UCSD-AML1 (cell line): ENCODE results near the gene FSTL4.

ENCODE experiments used
- DNase-seq: peaks from one replicate; lab custom pipeline; 2025; ENCODE audit not compliant: unreplicated experiment; lab: John Stamatoyannopoulos, UW

FSTL4 gene

GRCh38 chr5:133611357-133612248, 738 bp downstream of the FSTL4 start:
- DNase-seq, result no peak

GRCh38 chr5:133610489-133611356, 1.6 kb downstream of the FSTL4 start:
- no peak for DNase-seq

DNA sequence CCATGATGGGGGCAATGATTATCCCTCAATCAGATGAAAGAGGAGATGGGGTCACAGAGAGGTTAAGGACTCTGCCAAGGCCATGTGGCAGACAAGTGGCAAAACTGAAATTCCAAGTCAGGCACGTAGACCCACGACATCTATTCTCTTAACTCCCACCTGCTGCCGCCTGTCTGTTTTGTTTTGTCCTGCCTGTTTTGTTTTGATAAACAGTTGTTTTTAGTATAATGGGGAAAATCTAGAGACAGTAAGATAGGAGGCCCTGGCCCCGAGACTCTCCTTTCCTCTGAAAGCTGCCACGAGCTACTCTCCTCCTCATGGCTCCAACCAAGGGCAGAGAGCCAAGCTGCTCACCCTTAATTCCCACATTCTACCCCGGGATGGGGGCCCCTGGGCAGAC, 4.9 kb downstream of the FSTL4 start:
- DNase-seq, result no peak

GRCh38 chr5:133606835-133607234, 5.5 kb downstream of the FSTL4 start:
- no peak for DNase-seq

- no peak for DNase-seq
Observed at GRCh38 chr5:133605323-133605722, 7.0 kb downstream of the FSTL4 start.

DNA sequence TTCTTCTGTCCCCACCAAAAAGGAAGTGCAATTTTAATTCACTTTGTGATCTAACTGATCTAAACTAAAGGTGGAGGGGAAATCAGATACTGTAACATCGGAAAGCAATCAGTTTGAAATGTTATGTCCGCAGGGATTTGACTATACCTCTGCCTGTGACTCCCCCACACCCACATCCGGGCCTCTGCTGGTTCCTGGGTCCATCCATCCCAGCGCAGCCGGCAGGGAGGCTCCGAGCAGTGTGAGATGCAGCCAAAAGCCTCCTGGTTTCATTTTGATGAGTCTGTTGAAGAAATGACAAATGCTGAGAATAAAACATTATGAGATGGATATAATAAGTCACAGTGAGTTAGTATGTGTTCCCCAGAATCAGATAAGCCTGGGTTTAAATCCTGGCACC, 8.6 kb downstream of the FSTL4 start:
- DNase-seq, result no peak

- DNase-seq, result no peak
Observed at GRCh38 chr5:133602835-133603380, 9.4 kb downstream of the FSTL4 start.

DNA sequence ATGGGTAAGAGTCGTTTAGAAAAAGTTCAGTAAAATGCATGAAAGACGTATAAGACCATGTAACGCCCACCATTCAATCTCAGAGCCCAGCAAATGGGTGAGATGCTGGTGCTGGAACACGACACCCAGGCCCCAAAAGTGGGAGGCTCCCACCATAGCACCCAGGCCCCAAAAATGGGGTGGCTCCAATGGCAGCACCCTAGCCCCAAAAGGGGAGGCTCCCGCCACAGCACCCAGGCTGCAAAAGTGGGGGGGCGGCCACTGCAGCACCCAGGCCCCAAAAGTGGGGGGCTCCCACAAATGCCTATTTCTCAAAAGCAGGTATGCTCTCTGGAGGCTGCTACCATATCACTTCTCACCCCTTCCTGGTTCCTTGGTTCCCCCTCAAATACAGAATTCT, 12.7 kb downstream of the FSTL4 start:
- DNase-seq, result no peak

DNA sequence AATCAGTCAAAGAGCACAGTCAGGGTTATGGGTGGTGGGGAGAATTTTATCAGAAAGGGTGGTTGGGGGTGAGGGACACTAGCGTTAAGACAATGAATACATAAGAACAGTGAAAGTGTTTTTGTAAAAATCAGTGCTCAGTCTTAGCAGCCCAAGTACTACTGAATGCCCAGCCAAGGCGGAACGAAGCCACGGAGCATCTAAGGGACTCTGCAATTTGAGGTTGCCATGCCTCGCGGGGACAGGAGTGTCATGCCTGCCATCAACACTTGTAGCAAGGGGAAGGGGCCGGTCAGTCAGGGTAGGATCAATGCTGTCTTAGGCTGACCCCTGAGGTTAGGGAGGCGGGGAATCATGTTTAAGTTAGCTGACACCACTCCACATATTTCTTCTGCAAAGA, 13.3 kb downstream of the FSTL4 start:
- no peak for DNase-seq

DNA sequence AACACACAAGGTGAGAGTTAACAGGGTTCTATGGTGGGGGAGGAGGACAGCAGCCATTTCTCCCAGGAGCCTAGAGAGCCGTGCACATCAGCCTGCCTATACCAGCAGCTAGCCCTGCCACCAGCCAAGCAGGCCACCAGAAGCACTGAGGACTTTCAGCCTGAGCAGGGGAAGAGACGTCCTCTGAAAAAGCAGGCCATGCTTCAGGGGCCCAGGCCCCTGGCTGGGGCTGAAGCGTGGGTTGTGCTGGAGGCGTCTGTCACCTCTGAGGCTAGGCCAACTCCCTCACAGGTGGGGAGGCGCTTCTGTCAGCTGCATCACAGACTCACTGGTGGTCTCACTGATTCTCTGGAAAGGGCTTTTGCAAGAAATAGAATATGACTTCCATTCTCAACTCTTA, 16.3 kb downstream of the FSTL4 start:
- no peak for DNase-seq

GRCh38 chr5:133595465-133595864, 16.9 kb downstream of the FSTL4 start:
- no peak for DNase-seq

- no peak for DNase-seq
Observed at GRCh38 chr5:133589286-133589685, 23.1 kb downstream of the FSTL4 start.

DNA sequence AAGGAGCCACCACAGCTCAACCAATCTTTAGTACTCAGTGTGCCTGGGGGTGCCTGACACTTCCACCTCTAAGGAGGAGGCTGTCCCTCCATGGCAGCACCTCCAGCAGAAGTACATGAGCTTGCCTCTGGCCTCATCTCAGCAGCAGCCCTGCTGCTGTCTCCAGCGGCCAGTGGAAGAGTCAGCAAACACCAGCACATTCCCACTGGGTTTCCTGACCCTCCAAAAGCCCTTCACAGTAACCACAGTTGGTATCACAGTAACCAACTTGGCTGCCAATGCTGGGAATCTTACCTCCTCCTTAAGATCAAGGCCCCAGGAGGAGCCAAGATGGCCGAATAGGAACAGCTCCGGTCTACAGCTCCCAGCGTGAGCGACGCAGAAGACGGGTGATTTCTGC, 29.4 kb downstream of the FSTL4 start:
- DNase-seq, result no peak

DNA sequence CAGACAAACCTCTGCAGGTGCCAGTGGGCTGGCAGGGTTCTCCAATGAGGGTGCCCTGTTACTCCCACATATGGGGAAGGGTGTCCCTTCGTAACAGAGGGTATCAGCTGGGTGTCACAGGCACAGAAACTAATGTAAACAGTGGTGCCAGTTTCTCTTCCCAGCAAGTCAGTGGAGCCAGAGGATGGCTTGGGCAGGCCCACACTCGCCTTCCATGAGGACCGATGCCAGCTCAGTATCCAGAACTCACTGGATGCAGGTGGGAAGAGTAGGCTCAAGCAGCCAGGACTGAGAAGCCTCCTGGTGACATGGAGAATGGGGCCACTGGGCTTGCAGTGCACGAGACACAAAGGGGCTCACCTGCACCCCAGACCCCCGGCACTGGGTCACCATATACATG, 30.4 kb downstream of the FSTL4 start:
- no peak for DNase-seq

GRCh38 chr5:133581348-133581747, 31.0 kb downstream of the FSTL4 start:
- DNase-seq, result no peak

DNA sequence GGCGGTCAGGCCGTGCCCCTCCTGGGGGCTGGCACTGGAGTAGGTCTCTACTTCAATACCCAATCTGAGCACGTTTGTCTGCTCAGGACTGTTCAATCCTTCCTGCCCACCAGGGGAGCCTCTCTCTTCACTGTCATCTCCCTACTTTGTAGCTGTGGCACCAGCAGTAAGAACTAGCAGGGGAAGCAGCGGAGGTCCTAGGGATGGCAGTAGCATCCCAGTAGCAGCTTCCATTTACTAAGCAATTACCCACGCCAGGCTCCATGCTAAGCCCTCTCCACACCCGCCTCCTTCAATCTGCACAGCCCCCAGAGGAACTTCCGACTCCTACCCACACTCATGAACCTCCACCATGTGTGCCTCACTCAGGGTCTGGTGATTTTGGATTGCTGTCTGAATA, 31.7 kb downstream of the FSTL4 start:
- DNase-seq, result no peak

- no peak for DNase-seq
Observed at GRCh38 chr5:133579766-133580165, 32.6 kb downstream of the FSTL4 start.

DNA sequence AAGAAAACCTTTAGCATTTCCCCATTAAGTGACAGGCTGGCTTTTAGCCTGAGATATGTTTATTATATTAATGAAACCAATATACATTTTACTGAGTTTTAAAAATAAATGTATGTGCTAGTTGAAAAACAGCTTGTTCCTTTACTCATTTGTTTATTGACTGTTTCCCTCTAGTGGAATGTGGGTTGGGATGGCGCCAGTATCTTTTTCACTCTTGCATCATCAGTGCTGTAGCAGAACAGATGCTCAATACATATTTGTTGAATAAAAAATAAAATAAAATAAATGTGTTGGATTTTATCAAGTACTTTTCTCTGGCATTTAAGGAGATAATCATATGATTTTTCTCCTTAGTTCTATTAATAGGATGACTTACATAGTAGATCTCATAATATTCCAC, 43.0 kb downstream of the FSTL4 start:
- DNase-seq, result no peak

DNA sequence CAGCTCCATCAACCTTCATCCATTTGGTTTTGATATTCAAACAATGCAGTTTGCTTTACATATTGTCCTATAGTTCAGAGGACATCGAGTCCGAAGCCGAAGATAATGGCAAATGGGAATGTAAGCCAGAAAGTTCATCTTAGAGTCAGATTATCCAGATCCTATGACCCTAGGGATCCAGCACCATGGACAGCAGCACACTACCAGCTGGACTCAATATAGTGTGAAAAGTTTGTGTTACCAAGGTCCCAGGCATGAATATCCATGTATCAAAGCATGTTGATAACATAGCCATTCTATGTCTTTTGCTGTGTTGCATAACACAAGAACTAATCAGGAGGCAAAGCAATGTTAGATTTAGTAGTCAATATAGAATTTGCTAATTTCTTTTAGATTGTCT, 46.3 kb downstream of the FSTL4 start:
- DNase-seq, result no peak

DNA sequence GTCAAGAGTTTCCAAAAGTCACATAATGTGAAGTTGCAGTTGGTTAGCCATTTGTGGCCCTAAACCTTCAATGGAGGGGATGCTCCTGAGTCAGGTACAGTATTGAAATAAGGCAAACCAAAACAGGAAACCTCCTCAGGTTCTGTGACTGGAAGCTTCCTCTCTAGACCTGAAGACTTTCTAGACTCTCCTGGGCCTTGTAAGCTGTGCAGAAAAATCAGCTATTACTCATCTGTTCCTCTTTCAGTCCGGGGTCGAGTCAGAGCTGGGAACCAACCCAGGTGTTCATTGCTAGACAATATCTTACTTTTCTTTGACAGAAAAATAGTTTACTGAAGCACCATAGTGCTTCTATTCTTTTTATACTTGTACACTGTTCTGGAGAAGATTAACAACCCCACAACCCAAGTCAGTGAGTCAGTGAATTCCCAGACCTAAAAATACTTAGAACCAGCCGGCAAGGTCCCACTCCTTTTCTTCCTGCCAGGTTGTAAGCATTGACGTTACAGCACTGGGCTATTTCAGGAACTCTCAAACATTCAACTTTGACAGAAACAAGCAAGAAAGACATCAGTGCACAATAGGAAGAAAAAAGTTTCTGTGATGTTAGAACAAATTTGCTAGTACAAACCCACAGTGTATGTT, 47.3 kb downstream of the FSTL4 start:
- DNase-seq, result no peak

GRCh38 chr5:133562554-133562953, 49.8 kb downstream of the FSTL4 start:
- DNase-seq, result no peak
